ENCODE results near the gene XPNPEP3. TPM values are rescaled to one million over a fixed set of nuclear protein-coding genes. Genes with fewer than 3 reads are reported as not detected.

XPNPEP3 gene
- polyA plus RNA-seq, 3 donors: 3.5 to 9.0 (median 3.6) TPM

DNA sequence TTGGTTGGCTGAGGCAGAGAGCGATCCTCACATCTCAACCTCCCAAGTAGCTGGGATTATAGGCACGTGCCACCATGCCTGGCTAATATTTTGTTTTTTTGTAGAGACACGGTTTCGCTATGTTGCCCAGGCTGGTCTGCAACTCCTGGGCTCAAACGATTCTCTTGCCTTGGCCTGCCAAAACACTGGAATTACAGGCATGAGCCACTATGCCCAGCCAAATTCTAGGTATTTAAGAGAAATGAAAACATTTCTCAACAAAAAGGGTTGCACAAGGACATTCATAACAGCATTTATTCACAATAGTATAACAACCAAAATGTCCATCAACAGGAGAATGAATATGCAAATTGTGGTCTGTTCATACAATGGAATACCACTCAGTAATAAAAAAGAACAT, 62.5 kb downstream of the XPNPEP3 start:
- H3K27ac ChIP-seq (ENCODE audit: low read depth, low read length): no peak overlapping the region
- 77 to 89% (median 79%) methylated on average over 5 of the region's 5 CpGs for whole genome bisulfite sequencing, 3 donors

DNA sequence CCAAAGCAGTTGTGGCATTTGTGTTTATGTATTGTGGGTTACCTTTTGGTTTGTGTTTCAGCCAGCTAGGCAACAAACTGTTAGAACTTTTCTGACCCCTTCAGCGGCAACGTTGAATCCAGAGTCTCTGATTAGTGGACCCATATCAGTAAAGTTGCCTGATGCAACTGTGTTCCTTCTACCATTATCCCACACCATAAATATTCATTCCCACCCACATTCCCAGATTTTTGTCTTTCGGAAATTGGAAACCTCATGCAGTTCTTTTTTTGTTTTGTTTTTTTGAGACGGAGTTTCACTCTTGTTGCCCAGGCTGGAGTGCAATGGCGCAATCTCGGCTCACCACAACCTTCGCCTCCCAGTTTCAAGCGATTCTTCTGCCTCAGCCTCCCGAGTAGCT, 63.6 kb downstream of the XPNPEP3 start:
- H3K27ac ChIP-seq (ENCODE audit: low read depth, low read length): no peak overlapping the region
- WGBS, 3 donors: 78 to 91% (median 80%) methylated on average over 9 of the region's 9 CpGs

- H3K27ac ChIP-seq (ENCODE audit: low read depth, low read length): no peak overlapping the region
- WGBS, 3 donors: 54 to 61% (median 59%) methylated on average over 5 of the region's 5 CpGs
Measured at GRCh38 chr22:40922484-40923303, 65.7 kb downstream of the XPNPEP3 start.

- H3K27ac ChIP-seq (ENCODE audit: low read depth, low read length): no peak overlapping the region
- whole genome bisulfite sequencing, 3 donors: 71 to 87% (median 75%) methylated on average over 1 of the region's 1 CpG
Measured at GRCh38 chr22:40928657-40929056, 71.7 kb downstream of the XPNPEP3 start.

GRCh38 chr22:40932396-40932795, 75.4 kb downstream of the XPNPEP3 start:
- H3K27ac ChIP-seq (ENCODE audit: low read depth, low read length): no peak overlapping the region
- WGBS, 3 donors: 82 to 99% (median 87%) methylated on average over 2 of the region's 2 CpGs

GRCh38 chr22:40939202-40939601, 82.3 kb downstream of the XPNPEP3 start:
- H3K27ac ChIP-seq (ENCODE audit: low read depth, low read length): no peak overlapping the region
- 89 to 91% (median 91%) methylated on average over 2 of the region's 2 CpGs for WGBS, 3 donors

DNA sequence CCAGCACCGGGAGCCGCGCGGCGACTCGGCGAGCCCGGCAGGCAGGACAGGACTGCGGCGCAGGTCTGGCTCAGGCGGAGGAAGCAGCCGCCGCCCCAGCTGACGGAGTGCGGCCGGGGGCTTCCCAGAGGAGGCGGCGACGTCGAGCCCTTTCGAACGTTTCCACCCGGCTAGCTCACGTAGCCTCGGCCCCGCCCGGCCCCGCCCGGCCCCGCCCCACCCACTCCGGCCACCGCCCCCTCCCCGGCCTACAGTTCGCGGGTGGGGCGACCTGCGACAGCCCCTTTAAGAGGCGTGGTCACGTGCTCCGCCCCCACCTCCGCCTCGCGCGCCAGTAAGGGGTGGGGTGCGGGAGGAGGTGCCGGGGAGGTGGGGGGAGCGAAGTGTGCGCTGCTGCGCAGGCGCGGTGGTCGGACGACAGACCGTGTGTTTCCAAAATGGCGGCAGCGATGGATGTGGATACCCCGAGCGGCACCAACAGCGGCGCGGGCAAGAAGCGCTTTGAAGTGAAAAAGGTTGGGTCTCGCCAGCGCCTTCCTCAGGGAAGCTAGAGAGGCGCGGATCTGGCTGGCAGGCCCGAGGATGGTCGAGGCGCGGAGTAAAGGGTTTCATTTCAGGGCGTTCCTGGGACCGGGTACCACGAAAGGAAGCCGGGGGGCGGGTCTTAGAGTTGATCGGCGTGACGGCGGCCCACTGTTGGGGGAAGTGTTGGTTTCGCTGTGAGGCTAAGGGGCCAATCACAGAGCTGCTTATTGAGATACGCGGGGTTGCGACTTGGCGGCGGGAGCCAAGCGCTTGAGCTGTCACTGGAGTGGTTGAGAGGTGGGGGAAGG, 94.2 kb downstream of the XPNPEP3 start, which contains the start of gene RBX1:
TSS of gene RBX1 (plus strand) at position 417 of the 833 bp plus-strand sequence. CDS start at position 438, 21 bp downstream.
- WGBS, 3 donors: 1% methylated on average over 79 to 86 of the region's 86 CpGs
- H3K27ac ChIP-seq (ENCODE audit: low read depth, low read length): peak within 1 kb of the TSS; percentile 83

- H3K27ac ChIP-seq (ENCODE audit: low read depth, low read length): no peak overlapping the region
- WGBS, 3 donors: 5% methylated on average over 19 to 21 of the region's 21 CpGs
Measured at GRCh38 chr22:40951795-40952605, 95.1 kb downstream of the XPNPEP3 start.

- H3K27ac ChIP-seq (ENCODE audit: low read depth, low read length): no peak overlapping the region
- 60 to 71% (median 62%) methylated on average over 2 of the region's 2 CpGs for WGBS, 3 donors
Measured at GRCh38 chr22:40953471-40953870, 96.5 kb downstream of the XPNPEP3 start.

- 74 to 90% (median 87%) methylated on average over 4 of the region's 4 CpGs for WGBS, 3 donors
- no peak overlapping the region for H3K27ac ChIP-seq (ENCODE audit: low read depth, low read length)
Measured at GRCh38 chr22:40954113-40954512, 97.2 kb downstream of the XPNPEP3 start.

DNA sequence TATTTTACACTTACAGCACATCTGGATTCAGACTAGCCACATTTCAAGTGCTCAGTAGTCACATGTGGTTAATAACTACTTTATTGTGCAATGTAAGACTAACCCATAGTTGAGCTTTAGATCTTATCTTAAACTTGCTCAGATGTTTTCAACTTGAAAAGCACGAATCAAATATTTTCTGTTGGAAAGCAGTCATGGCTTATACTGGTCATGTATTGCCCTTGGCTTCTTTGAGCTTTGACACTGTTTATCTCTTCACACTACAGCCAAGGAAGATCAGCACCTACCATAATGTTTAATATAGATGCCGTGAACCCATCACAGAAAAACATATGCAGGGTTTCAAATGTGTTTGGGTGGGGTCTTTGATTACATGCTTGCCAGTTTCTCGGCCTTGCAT, 98.6 kb downstream of the XPNPEP3 start:
- H3K27ac ChIP-seq (ENCODE audit: low read depth, low read length): no peak overlapping the region
- WGBS, 3 donors: 78 to 83% (median 80%) methylated on average over 3 of the region's 3 CpGs

DNA sequence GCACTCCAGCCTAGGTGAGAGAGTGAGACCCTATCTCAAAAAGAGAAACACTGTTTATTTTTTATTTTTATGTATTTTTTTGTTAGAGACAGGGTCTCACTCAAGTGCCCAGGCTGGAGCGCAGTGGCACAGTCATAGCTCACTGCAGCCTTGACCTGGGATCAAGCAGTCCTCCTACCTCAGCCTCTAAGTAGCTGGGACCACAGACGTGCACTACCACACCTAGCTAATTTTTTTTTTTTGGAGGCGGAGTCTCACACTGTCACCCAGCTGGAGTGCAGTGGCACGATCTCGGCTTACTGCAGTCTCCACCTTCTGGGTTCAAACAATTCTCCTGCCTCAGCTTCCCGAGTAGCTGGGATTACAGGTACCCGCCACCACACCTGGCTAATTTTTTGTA, 100.7 kb downstream of the XPNPEP3 start:
- WGBS, 3 donors: 90 to 93% (median 93%) methylated on average over 7 of the region's 7 CpGs
- H3K27ac ChIP-seq (ENCODE audit: low read depth, low read length): no peak overlapping the region

- H3K27ac ChIP-seq (ENCODE audit: low read depth, low read length): no peak overlapping the region
- WGBS, 3 donors: 70 to 77% (median 74%) methylated on average over 2 of the region's 2 CpGs
Measured at GRCh38 chr22:40958299-40958698, 101.4 kb downstream of the XPNPEP3 start.

GRCh38 chr22:40960145-40960544, 103.2 kb downstream of the XPNPEP3 start:
- 60 to 88% (median 83%) methylated on average over 2 of the region's 2 CpGs for WGBS, 3 donors
- no peak overlapping the region for H3K27ac ChIP-seq (ENCODE audit: low read depth, low read length)

DNA sequence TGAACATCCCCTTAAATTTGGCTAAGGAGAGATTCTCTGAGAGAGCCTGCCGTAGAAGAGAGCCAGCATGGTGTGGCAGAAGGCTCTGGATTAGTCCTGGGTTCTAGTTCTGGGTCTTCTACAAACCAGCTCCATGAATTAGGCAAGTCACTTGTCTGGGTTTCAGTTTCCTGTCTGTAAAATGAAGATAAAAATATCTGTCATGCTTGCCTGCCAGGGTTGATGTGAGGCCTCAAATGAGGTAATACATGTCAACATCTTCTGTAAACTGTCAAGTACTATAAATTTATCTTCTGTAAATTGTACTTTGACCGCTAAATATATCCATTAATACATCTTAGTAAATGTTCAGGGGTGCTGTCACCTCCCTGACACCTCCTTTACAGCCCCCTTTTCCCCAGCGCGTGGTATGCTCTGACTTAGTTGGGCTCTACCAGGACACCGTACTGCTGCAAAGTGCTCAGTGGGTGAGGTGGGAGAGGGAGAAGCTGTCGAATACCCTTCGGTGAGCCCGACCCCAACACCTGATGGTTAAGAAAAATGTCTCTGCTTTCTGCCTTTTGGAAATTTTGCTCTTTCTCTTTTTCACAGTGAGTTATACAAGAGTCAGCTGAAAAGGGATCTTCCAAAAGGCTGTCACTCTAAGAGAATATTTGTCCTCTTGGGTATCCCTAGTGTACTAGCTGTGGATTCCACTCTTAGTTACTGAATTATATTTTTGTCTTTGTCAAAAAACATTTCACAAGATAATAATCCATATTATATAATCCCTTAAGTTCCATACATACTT, 109.2 kb downstream of the XPNPEP3 start:
- WGBS, 3 donors: 82 to 92% (median 88%) methylated on average over 8 of the region's 8 CpGs

GRCh38 chr22:40966726-40967085, 109.8 kb downstream of the XPNPEP3 start:
- 64 to 90% (median 70%) methylated on average over 7 of the region's 7 CpGs for WGBS, 3 donors
- no peak overlapping the region for H3K27ac ChIP-seq (ENCODE audit: low read depth, low read length)

More for the DNA sequence above, 109.2 kb downstream of the XPNPEP3 start:
- H3K27ac ChIP-seq (ENCODE audit: low read depth, low read length): no peak overlapping the region

DNA sequence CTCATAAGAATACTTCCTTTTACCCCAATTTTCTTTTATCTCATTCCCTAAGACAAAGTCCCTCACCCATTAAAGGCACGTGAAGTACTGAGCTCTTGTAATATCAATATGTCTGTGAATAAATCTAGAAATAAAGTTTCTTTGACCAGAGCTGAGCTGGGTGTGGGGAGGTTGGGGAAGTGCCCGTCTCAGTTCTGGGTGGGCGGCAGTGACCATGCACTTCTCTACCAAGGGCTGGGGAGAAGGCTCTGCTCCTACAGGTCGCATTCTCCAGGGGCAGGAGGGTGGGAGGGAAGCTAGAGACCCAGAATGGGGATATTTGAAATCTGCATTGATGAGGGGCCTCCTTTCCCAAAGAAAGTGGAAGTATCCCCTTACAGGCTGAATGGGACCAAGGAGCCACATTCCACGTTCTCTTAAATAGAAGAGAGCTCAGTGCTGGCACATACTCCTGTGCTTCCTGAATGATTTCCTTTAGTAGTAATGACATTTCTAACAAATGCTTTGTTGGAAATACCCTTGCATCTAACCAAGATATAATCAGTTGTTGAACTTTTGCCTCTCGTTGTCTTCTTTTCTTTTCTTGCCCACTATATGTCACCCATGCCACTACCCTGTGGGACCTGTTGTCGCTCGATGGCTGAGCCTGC, 110.3 kb downstream of the XPNPEP3 start:
- WGBS, 3 donors: 59 to 83% (median 73%) methylated on average over 8 of the region's 8 CpGs
- no peak overlapping the region for H3K27ac ChIP-seq (ENCODE audit: low read depth, low read length)

Measured in adipose tissue (tissue), 3 donors.